GM12891 (cell line): ENCODE measurements around the gene ACSF3.

Experiments
- DNase-seq: peaks from one replicate; pipeline ENCODE4 v3.0.0; 2011; ENCODE audit warnings: low spot score; ENCODE audit not compliant: insufficient read length
- FAIRE-seq: peaks from 2 replicates; lab custom pipeline; 2011; peaks lifted over from hg19 to GRCh38; lab: Jason Lieb, UNC
- PAX5 ChIP-seq: IDR thresholded peaks from 2 replicates; pipeline ENCODE4 v1.6.1; 2011; ENCODE audit warnings: low read length, moderate library complexity, mild to moderate bottlenecking; ENCODE audit not compliant: insufficient read depth, severe bottlenecking
- POLR2A ChIP-seq: IDR thresholded peaks from 2 replicates; pipeline ENCODE4 v1.6.1; 2011; ENCODE audit warnings: low read depth, low read length, control low read depth
- POLR2AphosphoS5 ChIP-seq: IDR thresholded peaks from 2 replicates; pipeline ENCODE4 v1.6.1; 2011; ENCODE audit warnings: low read depth, low read length, control low read depth
- POU2F2 ChIP-seq: IDR thresholded peaks from 2 replicates; pipeline ENCODE4 v1.6.1; 2011; ENCODE audit warnings: low read depth, mild to moderate bottlenecking, control low read depth, low read length, moderate library complexity
- SPI1 ChIP-seq: IDR thresholded peaks from 2 replicates; pipeline ENCODE4 v1.6.1; 2011; ENCODE audit warnings: low read depth, low read length, control low read depth
- TAF1 ChIP-seq: IDR thresholded peaks from 2 replicates; pipeline ENCODE4 v1.6.1; 2011; ENCODE audit warnings: low read depth, low read length, control low read depth

The ACSF3 gene

GRCh38 chr16:89108416-89108815, 14.8 kb downstream of the ACSF3 start:
- FAIRE-seq (no peak), DNase-seq (no peak)

GRCh38 chr16:89110641-89111040, 17.0 kb downstream of the ACSF3 start:
- no peak for DNase-seq
- TF ChIP-seq TAF1 = no peak
- TF ChIP-seq SPI1 = no peak
- no peak for TF ChIP-seq POU2F2
- TF ChIP-seq PAX5 = no peak
- no peak for TF ChIP-seq POLR2A
- no peak for TF ChIP-seq POLR2AphosphoS5
- FAIRE-seq = no peak

More at GRCh38 chr16:89108416-89108815, 14.8 kb downstream of the ACSF3 start:
- TF ChIP-seq POLR2AphosphoS5 (no peak), SPI1 (no peak), POU2F2 (no peak), PAX5 (no peak), POLR2A (no peak), TAF1 (no peak)

- DNase-seq (no peak), FAIRE-seq (no peak)
- TF ChIP-seq SPI1 = no peak
- no peak for TF ChIP-seq POLR2A
- no peak for TF ChIP-seq PAX5
- no peak for TF ChIP-seq TAF1
- no peak for TF ChIP-seq POU2F2
- no peak for TF ChIP-seq POLR2AphosphoS5
These were observed 17.6 kb downstream of the ACSF3 start for GRCh38 chr16:89111263-89111662.

GRCh38 chr16:89112377-89113151, 18.9 kb downstream of the ACSF3 start:
- DNase-seq (no peak), FAIRE-seq (no peak)
- TF ChIP-seq POU2F2 (no peak), SPI1 (no peak), TAF1 (no peak), PAX5 (no peak), POLR2AphosphoS5 (no peak)

GRCh38 chr16:89113152-89113547, 19.5 kb downstream of the ACSF3 start:
- TF ChIP-seq POLR2A (no peak), SPI1 (no peak), TAF1 (no peak)
- DNase-seq = no peak
- no peak for FAIRE-seq

GRCh38 chr16:89113661-89114060, 20.0 kb downstream of the ACSF3 start:
- no peak for FAIRE-seq
- DNase-seq = no peak
- TF ChIP-seq TAF1 = no peak
- no peak for TF ChIP-seq POLR2A
- no peak for TF ChIP-seq POU2F2
- TF ChIP-seq PAX5 = no peak

- DNase-seq (no peak), FAIRE-seq (no peak)
- TF ChIP-seq POLR2AphosphoS5 (no peak), TAF1 (no peak), SPI1 (no peak), POU2F2 (no peak), POLR2A (no peak), PAX5 (no peak)
These were observed 20.7 kb downstream of the ACSF3 start for GRCh38 chr16:89114159-89114981.

GRCh38 chr16:89115216-89115861, 21.7 kb downstream of the ACSF3 start:
- peak; percentile 98 for FAIRE-seq
- peak; percentile 46 for TF ChIP-seq POLR2A
- peak; percentile 68; the same call in 1 of the 2 replicates for TF ChIP-seq POU2F2
- TF ChIP-seq TAF1 = no peak
- no peak; the same call in 1 of the 2 replicates for TF ChIP-seq POLR2AphosphoS5
- no peak for TF ChIP-seq PAX5
- peak; percentile 53 for TF ChIP-seq SPI1
- DNase-seq = peak; percentile 88

GRCh38 chr16:89116341-89117226, 22.9 kb downstream of the ACSF3 start:
- DNase-seq = no peak
- TF ChIP-seq POLR2AphosphoS5 = no peak
- no peak for TF ChIP-seq POLR2A
- no peak for TF ChIP-seq POU2F2
- TF ChIP-seq PAX5 = no peak
- TF ChIP-seq TAF1 = no peak
- TF ChIP-seq SPI1 = no peak
- peak; percentile 47 for FAIRE-seq
